K562 (cell line): ENCODE data around the gene NBEA. TPM values are rescaled to one million over a fixed set of nuclear protein-coding genes. Genes with fewer than 3 reads are reported as not detected.

Experiments
- ATAC-seq: fragments of 200-7000 bp; cut with Tn5 transposase; 3 replicates; pipeline ENCODE4 v1.9.1; 2020; ENCODE audit warnings: moderate library complexity
- BruUV-seq: library from RNA; stranded (reverse); fragments of 400-500 nt; replicated peaks from 2 replicates; lab custom pipeline; 2021; lab: Mats Ljungman, UMichigan
- CTCF ChIA-PET: fragments of 300-600 bp; formaldehyde crosslinking; extraction: SDS; loops from one replicate; lab custom pipeline; 2021; ENCODE audit warnings: low intra/inter-chr PET ratio; lab: Yijun Ruan, JAX
- POLR2A ChIA-PET: fragments of 300-600, 350-650 bp; sonication (Branson Sonifier 250); formaldehyde crosslinking; extraction: SDS; loops from one replicate; lab custom pipeline; 2021; ENCODE audit warnings: antibody characterized with exemption, inconsistent platforms; lab: Yijun Ruan, JAX
- DNase-seq, 4 experiments: peaks; one replicate each; pipeline versions ENCODE4 v3.0.0 to v3.0.0-alpha.2; 2011 to 2018; ENCODE audit warnings: low spot score in 3 of 4, mixed read lengths in 3 of 4; ENCODE audit errors: extremely low read depth in 1 of 4
- FAIRE-seq: peaks from 2 replicates; lab custom pipeline; 2011; peaks lifted over from hg19 to GRCh38; lab: Jason Lieb, UNC
- H2AFZ ChIP-seq: 2 replicates; pipeline ENCODE4 v1.6.0; 2011; ENCODE audit warnings: low read depth, low read length, control low read depth, inconsistent platforms
- H3K27ac ChIP-seq: fragments of 200-600 bp; 3 replicates; pipeline ENCODE4 v1.8.0; 2011; ENCODE audit warnings: low read depth, mild to moderate bottlenecking, control low read depth, inconsistent platforms, low read length, moderate library complexity, mixed read lengths; ENCODE audit errors: extremely low read depth
- H3K27me3 ChIP-seq, 2 experiments: fragments of 300-600 bp in 1 of 2; 2 replicates in 1 of 2; 3 replicates in 1 of 2; pipeline versions ENCODE4 v1.6.0 to v1.8.0; 2011; ENCODE audit warnings: inconsistent platforms in 2 of 2, low read length in 2 of 2, mild to moderate bottlenecking in 1 of 2, mixed read lengths in 1 of 2, moderate library complexity in 1 of 2; ENCODE audit not compliant: control insufficient read depth in 2 of 2, insufficient read depth in 2 of 2
- H3K36me3 ChIP-seq: fragments of 300-600 bp; 3 replicates; pipeline ENCODE4 v1.8.0; 2011; ENCODE audit warnings: mild to moderate bottlenecking, low read length, inconsistent platforms; ENCODE audit not compliant: control insufficient read depth, insufficient read depth
- H3K4me1 ChIP-seq, 2 experiments: fragments of 200-600 bp in 1 of 2; replicated peaks in 1 of 2; 2 replicates in 1 of 2; 3 replicates in 1 of 2; pipeline versions ENCODE4 v1.5.1 to v1.8.0; 2011; ENCODE audit warnings: inconsistent platforms in 2 of 2, low read length in 2 of 2, mild to moderate bottlenecking in 1 of 2, mixed read lengths in 1 of 2, moderate library complexity in 1 of 2; ENCODE audit not compliant: control insufficient read depth in 2 of 2, insufficient read depth in 2 of 2
- H3K4me2 ChIP-seq: 2 replicates; pipeline ENCODE4 v1.6.1; 2011; ENCODE audit warnings: low read length, control low read depth, inconsistent platforms, mixed read lengths; ENCODE audit not compliant: insufficient read depth
- H3K4me3 ChIP-seq: fragments of 200-600 bp; sonication (generic), shearing (Covaris generic); 2 replicates; pipeline ENCODE4 v1.5.1; 2016; ENCODE audit warnings: control low read depth, inconsistent platforms
- H3K79me2 ChIP-seq: fragments of 200-600 bp; 3 replicates; pipeline ENCODE4 v1.8.0; 2011; ENCODE audit warnings: low read length, inconsistent platforms; ENCODE audit not compliant: control insufficient read depth, insufficient read depth
- H3K9ac ChIP-seq, 2 experiments: 2 replicates each; pipeline versions ENCODE4 v1.6.0 to v1.6.1; 2011; ENCODE audit warnings: low read depth in 2 of 2, low read length in 2 of 2, control low read depth in 1 of 2, inconsistent platforms in 1 of 2, mild to moderate bottlenecking in 1 of 2, mixed read lengths in 1 of 2; ENCODE audit not compliant: insufficient read depth in 1 of 2
- H3K9me1 ChIP-seq: one replicate; pipeline ENCODE4 v1.6.0; 2011; ENCODE audit warnings: inconsistent platforms, mild to moderate bottlenecking, low read length, moderate library complexity; ENCODE audit not compliant: control insufficient read depth, insufficient read depth
- H3K9me3 ChIP-seq: replicated peaks from 2 replicates; pipeline ENCODE4 v1.5.1; 2011; ENCODE audit warnings: low read depth, low read length, inconsistent platforms; ENCODE audit not compliant: control insufficient read depth, insufficient read depth
- H4K20me1 ChIP-seq: replicated peaks from 2 replicates; pipeline ENCODE4 v1.6.1; 2011; ENCODE audit warnings: low read length, inconsistent platforms, mixed read lengths; ENCODE audit not compliant: control insufficient read depth, insufficient read depth
- ASH1L ChIP-seq: fragments of 450-650 bp; IDR thresholded peaks from 2 replicates; pipeline ENCODE4 v1.6.1; 2018; ENCODE audit warnings: borderline replicate concordance, mild to moderate bottlenecking, low read depth; ENCODE audit not compliant: partially characterized antibody
- CHD1 ChIP-seq: fragments of 200-600 bp; sonication (generic); IDR thresholded peaks from one replicate; pipeline ENCODE4 v1.6.1; 2012; ENCODE audit warnings: mild to moderate bottlenecking, moderate library complexity, low read length, inconsistent platforms
- HLTF ChIP-seq: fragments of 450-650 bp; IDR thresholded peaks from 2 replicates; pipeline ENCODE4 v1.6.1; 2016
- JUND ChIP-seq, 2 experiments: IDR thresholded peaks; 2 replicates in 1 of 2; 3 replicates in 1 of 2; pipeline ENCODE4 v1.6.1; 2011; ENCODE audit warnings: borderline replicate concordance in 2 of 2, low read depth in 2 of 2, low read length in 2 of 2, improper control_type of control experiment in 1 of 2, missing biosample characterization in 1 of 2, missing genetic modification characterization in 1 of 2, missing genetic modification reagents in 1 of 2
- MCM3 ChIP-seq: fragments of 450-650 bp; IDR thresholded peaks from 2 replicates; pipeline ENCODE4 v1.6.1; 2016
- NFIC ChIP-seq: fragments of 450-650 bp; IDR thresholded peaks from 2 replicates; pipeline ENCODE4 v1.6.1; 2017; ENCODE audit warnings: mild to moderate bottlenecking, inconsistent platforms
- PTTG1 ChIP-seq: fragments of 450-650 bp; IDR thresholded peaks from 2 replicates; pipeline ENCODE4 v1.6.1; 2016; ENCODE audit warnings: low read depth, mild to moderate bottlenecking, missing genetic modification characterization, missing compliant biosample characterization
- RBM34 ChIP-seq: fragments of 200-400 bp; formaldehyde crosslinking; IDR thresholded peaks from 2 replicates; pipeline ENCODE4 v1.6.1; 2018; ENCODE audit warnings: low read length, borderline replicate concordance; ENCODE audit not compliant: insufficient read depth
- SRSF9 ChIP-seq: fragments of 200-400 bp; formaldehyde crosslinking; IDR thresholded peaks from 2 replicates; pipeline ENCODE4 v1.6.1; 2017; ENCODE audit warnings: low read depth, low read length, borderline replicate concordance
- TSC22D4 ChIP-seq: fragments of 450-650 bp; IDR thresholded peaks from 2 replicates; pipeline ENCODE4 v1.6.1; 2016; ENCODE audit warnings: missing genetic modification characterization, missing biosample characterization, control low read depth
- ZNF133 ChIP-seq: fragments of 250-450 bp; sonication (Bioruptor Pico); IDR thresholded peaks from 2 replicates; pipeline ENCODE4 v1.4.0; 2020; ENCODE audit warnings: mild to moderate bottlenecking
- in situ Hi-C: fragments of 300-500 bp; cut with MboI; formaldehyde crosslinking; loops from 4 replicates; pipeline ENCODE4 v1.15.0; 2018; ENCODE audit warnings: inconsistent platforms, mixed read lengths
- intact Hi-C: fragments of 100-400 bp; cut with micrococcal nuclease; formaldehyde crosslinking; loops from 2 replicates; pipeline ENCODE4 v1.14.2; 2022
- polyA plus RNA-seq, 8 experiments: library from polyadenylated mRNA; depleted of rRNA in 4 of 8; stranded (reverse) in 5 of 8; unstranded in 3 of 8; fragments of >200 nt; fragmentation: Nextera tagmentation in 2 of 8; fragmentation: Illumina TruSeq in 1 of 8; extraction: Ambion mirVana in 2 of 8; extraction: Trizol in 1 of 8; gene quantifications; 2 replicates each; pipeline versions ENCODE4 v1.2.1 to v1.2.3, GENCODE V29; 2011 to 2014; ENCODE audit warnings: inconsistent platforms in 1 of 8, missing spikeins in 1 of 8
- total RNA-seq, 7 experiments: library from RNA; depleted of rRNA in 6 of 7; stranded (reverse); fragments of >200 nt in 6 of 7; fragmentation: Illumina TruSeq in 2 of 7; extraction: Trizol in 2 of 7; gene quantifications; 2 replicates each; pipeline versions ENCODE4 v1.2.1 to v1.2.3, GENCODE V29; 2011 to 2021; ENCODE audit warnings: low replicate concordance in 1 of 7
- TF ChIP-seq, protein P1 (sequence below): sonication (generic); formaldehyde crosslinking; IDR thresholded peaks from 2 replicates; pipeline ENCODE4 v1.8.0; 2022; ENCODE audit warnings: mild to moderate bottlenecking, missing genetic modification reagents, borderline replicate concordance
- TF ChIP-seq, protein P2 (sequence below): fragments of 150-350 bp; conservative IDR thresholded peaks from 2 replicates; pipeline ENCODE4 v1.6.1; 2014; ENCODE audit warnings: low read length

Gene NBEA
- total and polyA plus RNA-seq, 9 of the 15 experiments (the other 6 are each of a cell fraction or from before 2014, with no cell fraction given), result 0.03 to 0.94 (median 0.05) TPM; not detected in 2

DNA sequence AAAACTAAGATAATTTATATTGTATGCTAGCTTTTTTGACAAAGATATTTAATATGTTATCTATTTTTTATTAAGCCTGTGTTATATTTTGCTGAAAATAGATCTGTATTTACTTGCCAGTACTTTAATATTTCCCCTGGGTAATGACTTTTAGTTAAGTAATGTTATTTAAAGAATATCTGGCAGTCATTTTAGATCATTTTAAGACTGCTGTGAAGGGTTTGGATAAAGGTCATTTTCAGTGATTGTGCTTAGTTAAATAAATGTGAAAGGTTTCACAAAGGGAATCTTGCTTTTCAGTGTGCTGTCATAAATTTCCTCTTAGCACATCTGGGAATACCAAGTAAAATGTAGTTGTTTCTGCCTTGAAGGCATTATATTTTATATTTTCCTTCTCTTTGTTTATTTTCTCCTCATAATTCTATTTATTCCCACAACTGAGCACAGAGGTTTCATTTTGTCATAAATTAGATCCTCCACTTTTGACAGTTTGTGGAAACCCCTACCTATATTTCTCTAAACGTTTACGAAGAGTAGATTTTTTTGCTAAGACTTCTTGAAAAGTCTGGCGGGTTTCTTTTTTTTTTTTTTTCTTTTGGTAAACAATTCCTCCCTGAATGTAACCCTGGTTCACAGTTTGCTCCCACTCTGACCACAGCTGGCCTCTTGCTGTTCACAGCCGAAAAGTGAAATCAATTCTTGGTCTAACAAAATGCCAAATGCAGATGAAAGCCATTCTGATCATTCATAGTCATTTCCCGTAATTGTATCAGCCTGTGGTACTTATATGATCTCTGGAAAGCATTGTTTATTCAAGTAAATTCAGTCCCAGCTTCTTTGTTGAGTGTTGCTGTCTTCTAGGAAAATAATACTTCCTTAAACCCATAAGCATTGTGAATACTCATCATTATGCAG lies 446.6 kb downstream of the NBEA start (continued):
- TF ChIP-seq, protein P1, sequence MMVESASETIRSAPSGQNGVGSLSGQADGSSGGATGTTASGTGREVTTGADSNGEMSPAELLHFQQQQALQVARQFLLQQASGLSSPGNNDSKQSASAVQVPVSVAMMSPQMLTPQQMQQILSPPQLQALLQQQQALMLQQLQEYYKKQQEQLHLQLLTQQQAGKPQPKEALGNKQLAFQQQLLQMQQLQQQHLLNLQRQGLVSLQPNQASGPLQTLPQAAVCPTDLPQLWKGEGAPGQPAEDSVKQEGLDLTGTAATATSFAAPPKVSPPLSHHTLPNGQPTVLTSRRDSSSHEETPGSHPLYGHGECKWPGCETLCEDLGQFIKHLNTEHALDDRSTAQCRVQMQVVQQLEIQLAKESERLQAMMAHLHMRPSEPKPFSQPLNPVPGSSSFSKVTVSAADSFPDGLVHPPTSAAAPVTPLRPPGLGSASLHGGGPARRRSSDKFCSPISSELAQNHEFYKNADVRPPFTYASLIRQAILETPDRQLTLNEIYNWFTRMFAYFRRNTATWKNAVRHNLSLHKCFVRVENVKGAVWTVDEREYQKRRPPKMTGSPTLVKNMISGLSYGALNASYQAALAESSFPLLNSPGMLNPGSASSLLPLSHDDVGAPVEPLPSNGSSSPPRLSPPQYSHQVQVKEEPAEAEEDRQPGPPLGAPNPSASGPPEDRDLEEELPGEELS, result no peak
- TF ChIP-seq, protein P2, sequence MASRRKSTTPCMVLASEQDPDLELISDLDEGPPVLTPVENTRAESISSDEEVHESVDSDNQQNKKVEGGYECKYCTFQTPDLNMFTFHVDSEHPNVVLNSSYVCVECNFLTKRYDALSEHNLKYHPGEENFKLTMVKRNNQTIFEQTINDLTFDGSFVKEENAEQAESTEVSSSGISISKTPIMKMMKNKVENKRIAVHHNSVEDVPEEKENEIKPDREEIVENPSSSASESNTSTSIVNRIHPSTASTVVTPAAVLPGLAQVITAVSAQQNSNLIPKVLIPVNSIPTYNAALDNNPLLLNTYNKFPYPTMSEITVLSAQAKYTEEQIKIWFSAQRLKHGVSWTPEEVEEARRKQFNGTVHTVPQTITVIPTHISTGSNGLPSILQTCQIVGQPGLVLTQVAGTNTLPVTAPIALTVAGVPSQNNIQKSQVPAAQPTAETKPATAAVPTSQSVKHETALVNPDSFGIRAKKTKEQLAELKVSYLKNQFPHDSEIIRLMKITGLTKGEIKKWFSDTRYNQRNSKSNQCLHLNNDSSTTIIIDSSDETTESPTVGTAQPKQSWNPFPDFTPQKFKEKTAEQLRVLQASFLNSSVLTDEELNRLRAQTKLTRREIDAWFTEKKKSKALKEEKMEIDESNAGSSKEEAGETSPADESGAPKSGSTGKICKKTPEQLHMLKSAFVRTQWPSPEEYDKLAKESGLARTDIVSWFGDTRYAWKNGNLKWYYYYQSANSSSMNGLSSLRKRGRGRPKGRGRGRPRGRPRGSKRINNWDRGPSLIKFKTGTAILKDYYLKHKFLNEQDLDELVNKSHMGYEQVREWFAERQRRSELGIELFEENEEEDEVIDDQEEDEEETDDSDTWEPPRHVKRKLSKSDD, result no peak

- TF ChIP-seq TSC22D4 (no peak), RBM34 (no peak), PTTG1 (tag) (no peak), ZNF133 (no peak), MCM3 (no peak), JUND (IDR thresholded peaks at IDR 0.05; ENCODE audit: borderline replicate concordance, low read depth, low read length) (no peak), JUND (tag; IDR thresholded peaks at IDR 0.05; ENCODE audit: borderline replicate concordance, low read depth, low read length) (no peak), NFIC (no peak), ASH1L (no peak), HLTF (no peak), CHD1 (no peak), SRSF9 (no peak)
- Histone ChIP-seq H3K9me3 (no peaks in the 10 kb centered on the region), H3K36me3 (no peaks in the 10 kb centered on the region), H3K9ac (no peak overlapping the region), H3K4me3 (no peak overlapping the region), H3K4me2 (no peak overlapping the region), H3K9me1 (no peaks in the 10 kb centered on the region), H3K27me3 (no peaks in the 10 kb centered on the region), H2AFZ (no peak overlapping the region), H3K27ac (no peak overlapping the region), H4K20me1 (no peaks in the 10 kb centered on the region), H3K79me2 (no peaks in the 10 kb centered on the region), H3K4me1 (no peaks in the 10 kb centered on the region)
- no TSS peak for BruUV-seq
- in situ Hi-C loops, result no loop called here
- POLR2A ChIA-PET, result no interaction called here
- intact Hi-C loops, result no loop called here
- ATAC-seq (no peak), FAIRE-seq (no peak), DNase-seq (no peak)
- CTCF ChIA-PET, result no interaction called here
These were observed 447.5 kb downstream of the NBEA start for GRCh38 chr13:35389535-35389934.
